ENCODE data around the gene DIAPH1. TPM values are rescaled to one million over a fixed set of nuclear protein-coding genes. Genes with fewer than 3 reads are reported as not detected.

The DIAPH1 gene
- total RNA-seq, 3 donors from 2014 or later, result 58.8 to 64.8 (median 63.6) TPM

DNA sequence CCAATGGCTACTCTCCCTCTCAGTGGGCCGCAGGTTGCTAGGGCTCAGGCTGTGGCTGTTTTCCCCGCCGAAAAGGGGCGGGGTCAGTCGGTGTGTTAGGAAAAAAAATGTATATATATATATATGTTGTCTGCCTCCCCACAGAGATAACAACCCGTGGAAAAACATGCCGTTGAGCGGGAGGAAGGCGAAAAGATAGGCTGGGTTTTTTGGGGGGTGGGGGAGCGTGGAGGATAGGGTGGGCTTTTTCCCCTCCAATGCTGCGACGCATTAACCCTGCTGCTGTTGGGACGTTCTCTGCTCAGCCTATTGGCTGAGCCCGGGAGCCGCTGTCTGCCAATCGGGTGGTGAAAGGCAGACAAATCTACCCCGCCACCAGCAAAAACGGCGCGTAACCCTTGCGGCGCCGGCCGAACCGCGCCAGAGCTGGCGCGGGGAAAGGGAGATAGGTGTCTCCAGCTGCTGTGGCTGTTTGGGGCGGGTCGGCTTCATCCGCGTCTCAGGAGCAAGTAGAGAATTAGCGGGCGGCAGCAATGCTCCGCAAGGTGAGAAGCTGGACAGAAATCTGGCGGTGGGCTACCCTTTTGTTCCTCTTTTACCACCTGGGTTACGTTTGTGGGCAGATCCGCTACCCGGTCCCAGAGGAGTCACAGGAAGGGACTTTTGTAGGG lies 134.0 kb downstream of the DIAPH1 start, which contains the start of gene PCDHGC4:
TSS of gene PCDHGC4 (plus strand) at position 390 of the 671 bp plus-strand sequence. CDS start at position 534, 144 bp downstream.
- H3K9me3 ChIP-seq, result no peaks in the 10 kb centered on the region
- DNase-seq (ENCODE audit: low spot score in 2 of 2), result no peak
- no peaks in the 10 kb centered on the region for H3K27me3 ChIP-seq
- H3K4me3 ChIP-seq, result peak within 1 kb of the TSS; percentile 15 to 58 (median 44)
- no peaks in the 10 kb centered on the region for H3K36me3 ChIP-seq
- TF ChIP-seq POLR2A (IDR thresholded peaks at IDR 0.05), result no peak
- TF ChIP-seq POLR2AphosphoS5 (IDR thresholded peaks at IDR 0.05), result no peak
- H3K27ac ChIP-seq, result no peak within 1 kb of the TSS
- peaks cover 0 to 6% of the 10 kb centered on the region in 2 donors for H3K4me1 ChIP-seq
- intact Hi-C loops (cut with DNase I; ENCODE audit: low total_unique reads), result no loop called here

DNA sequence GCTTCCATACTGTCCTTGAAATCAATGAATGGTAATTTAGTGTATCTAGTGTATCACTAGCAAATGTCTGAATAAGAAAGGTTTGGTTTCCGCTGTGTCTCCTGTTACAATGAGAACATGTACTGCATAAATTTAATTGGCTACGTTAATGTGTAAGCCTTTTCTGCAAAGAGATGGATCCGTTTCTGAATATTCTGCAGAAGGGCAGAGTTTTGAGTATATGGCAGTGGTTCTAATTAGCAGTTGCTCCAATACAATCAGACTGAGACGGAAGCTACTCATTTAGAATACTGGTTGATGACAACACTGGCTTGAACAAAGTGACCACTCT lies 134.5 kb downstream of the DIAPH1 start:
- no peak for TF ChIP-seq POLR2AphosphoS5 (IDR thresholded peaks at IDR 0.05)
- no peak for TF ChIP-seq POLR2A (IDR thresholded peaks at IDR 0.05)
- no peak for TF ChIP-seq CTCF (IDR thresholded peaks at IDR 0.05)
- Histone ChIP-seq H3K36me3 (no peaks in the 10 kb centered on the region), H3K9me3 (no peaks in the 10 kb centered on the region), H3K27me3 (no peaks in the 10 kb centered on the region), H3K27ac (no peak overlapping the region), H3K4me3 (peak overlapping the region in 2 of 3 donors; percentile 44 to 58), H3K4me1 (peaks cover 0 to 6% of the 10 kb centered on the region in 2 donors)
- intact Hi-C loops (cut with DNase I; ENCODE audit: low total_unique reads), result no loop called here
- DNase-seq (ENCODE audit: low spot score in 2 of 2), result no peak

DNA sequence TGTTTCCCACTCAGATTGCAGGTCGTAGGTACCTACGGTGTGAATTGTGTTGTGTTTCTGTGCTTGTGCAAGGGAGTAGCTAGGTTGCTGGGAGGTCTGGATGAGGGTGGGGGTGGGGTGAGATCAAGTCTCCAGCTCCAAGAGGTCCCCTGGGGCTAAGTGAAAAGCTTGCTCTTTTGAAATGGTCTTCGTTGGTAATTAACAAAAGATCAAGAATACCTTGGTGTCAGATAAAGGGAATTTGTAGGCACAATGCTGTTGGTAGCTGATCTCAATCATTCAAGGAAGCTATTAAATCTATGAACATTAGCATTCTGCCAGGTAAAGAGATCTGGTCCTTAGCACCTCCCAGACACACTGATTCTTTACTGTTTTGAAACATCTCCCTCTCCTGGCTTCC lies 134.9 kb downstream of the DIAPH1 start:
- intact Hi-C loops (cut with DNase I; ENCODE audit: low total_unique reads), result no loop called here

GRCh38 chr5:141479776-141480175 lies 139.0 kb downstream of the DIAPH1 start:
- H3K9me3 ChIP-seq, result no peaks in the 10 kb centered on the region
- intact Hi-C loops (cut with DNase I; ENCODE audit: low total_unique reads), result no loop called here
- peak overlapping the region in 1 of 3 donors; percentile 41 for H3K4me3 ChIP-seq
- H3K27me3 ChIP-seq, result no peaks in the 10 kb centered on the region
- no peaks in the 10 kb centered on the region for H3K36me3 ChIP-seq
- DNase-seq (ENCODE audit: low spot score in 2 of 2), result no peak
- H3K4me1 ChIP-seq, result peaks cover 0 to 20% of the 10 kb centered on the region in 2 donors
- no peak for TF ChIP-seq POLR2AphosphoS5 (IDR thresholded peaks at IDR 0.05)
- TF ChIP-seq POLR2A (IDR thresholded peaks at IDR 0.05), result no peak
- no peak for TF ChIP-seq CTCF (IDR thresholded peaks at IDR 0.05)
- no peak overlapping the region for H3K27ac ChIP-seq

More for the DNA sequence above, 134.9 kb downstream of the DIAPH1 start:
- H3K36me3 ChIP-seq, result no peaks in the 10 kb centered on the region
- no peaks in the 10 kb centered on the region for H3K27me3 ChIP-seq
- H3K27ac ChIP-seq, result no peak overlapping the region
- DNase-seq (ENCODE audit: low spot score in 2 of 2), result no peak
- peaks cover 0 to 6% of the 10 kb centered on the region in 2 donors for H3K4me1 ChIP-seq
- no peak overlapping the region for H3K4me3 ChIP-seq
- TF ChIP-seq POLR2AphosphoS5 (IDR thresholded peaks at IDR 0.05) (no peak), POLR2A (IDR thresholded peaks at IDR 0.05) (no peak), CTCF (IDR thresholded peaks at IDR 0.05) (no peak)
- H3K9me3 ChIP-seq, result no peaks in the 10 kb centered on the region

GRCh38 chr5:141478321-141478945 lies 140.4 kb downstream of the DIAPH1 start:
- peaks cover 0 to 14% of the 10 kb centered on the region in 2 donors for H3K4me1 ChIP-seq
- no peaks in the 10 kb centered on the region for H3K27me3 ChIP-seq
- H3K27ac ChIP-seq, result peak overlapping the region in 1 of 2 donors; percentile 41

More at GRCh38 chr5:141478321-141478945, 140.4 kb downstream of the DIAPH1 start:
- peak overlapping the region; percentile 71 to 78 (median 74) for H3K4me3 ChIP-seq
- DNase-seq (ENCODE audit: low spot score in 2 of 2), result peak; percentile 81 to 87
- H3K36me3 ChIP-seq, result no peaks in the 10 kb centered on the region
- no peaks in the 10 kb centered on the region for H3K9me3 ChIP-seq
- TF ChIP-seq POLR2AphosphoS5 (IDR thresholded peaks at IDR 0.05) (no peak), CTCF (IDR thresholded peaks at IDR 0.05) (peak; percentile 31 to 56 (median 53)), POLR2A (IDR thresholded peaks at IDR 0.05) (no peak)
- intact Hi-C loops (cut with DNase I; ENCODE audit: low total_unique reads), result no loop called here

Data from breast epithelium (tissue), 4 donors.